COLO829 (cell line): Measurements from ENCODE around the gene RBM47.

Source experiments
- DNase-seq: peaks from one replicate; pipeline ENCODE4 v3.0.0; 2012; ENCODE audit warnings: low spot score

RBM47 gene

GRCh38 chr4:40586729-40587128, 42.9 kb downstream of the RBM47 start:
- no peak for DNase-seq

DNA sequence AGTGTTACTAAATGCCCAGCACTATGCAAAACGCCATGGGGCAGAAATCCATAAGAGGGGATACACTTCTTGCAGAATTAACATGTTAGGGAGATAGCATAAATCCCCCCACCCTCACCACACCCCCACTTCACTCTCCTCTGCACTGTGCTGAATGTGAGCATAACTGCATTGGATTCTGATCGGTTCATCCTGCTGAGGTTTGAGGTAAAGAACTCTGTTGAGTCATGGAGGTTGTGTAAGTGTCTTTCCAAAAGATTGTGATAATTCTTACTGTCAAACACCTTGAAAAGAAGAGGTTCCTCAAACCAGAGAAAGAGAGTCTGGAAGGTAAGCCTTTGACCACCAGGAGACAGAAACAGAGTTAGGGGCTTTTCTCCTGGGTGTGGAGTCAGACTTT, 43.6 kb downstream of the RBM47 start:
- no peak for DNase-seq

- no peak for DNase-seq
These were observed 44.4 kb downstream of the RBM47 start for GRCh38 chr4:40585201-40585799.

- DNase-seq = no peak
These were observed 45.0 kb downstream of the RBM47 start for GRCh38 chr4:40584517-40585141.

DNA sequence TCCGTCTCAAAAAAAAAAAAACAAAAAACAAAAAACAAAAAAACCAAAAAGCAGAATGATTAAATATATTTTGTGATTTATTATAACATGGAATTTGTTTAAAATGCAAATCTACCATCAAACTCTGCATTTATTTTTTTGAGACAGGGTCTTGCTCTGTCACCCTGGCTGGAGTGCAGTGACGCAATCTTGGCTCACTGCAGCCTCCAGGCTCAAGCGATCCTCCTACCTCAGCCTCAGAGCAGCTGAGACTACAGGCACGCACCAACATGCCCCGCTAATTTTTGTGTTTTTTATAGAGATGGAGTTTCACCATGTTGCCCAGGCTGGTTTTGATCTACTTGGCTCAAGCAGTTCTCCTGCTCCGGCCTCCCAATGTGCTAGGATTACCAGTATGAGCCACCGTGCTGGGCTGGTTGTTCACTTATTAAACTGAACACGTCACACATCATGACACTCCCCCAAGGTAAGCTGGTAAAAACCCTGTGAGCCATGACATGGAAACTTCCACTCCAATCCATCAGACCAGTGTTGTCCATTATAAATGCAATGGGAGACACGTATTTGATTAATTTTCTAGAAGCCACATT, 45.7 kb downstream of the RBM47 start:
- DNase-seq = no peak

GRCh38 chr4:40582413-40582812, 47.3 kb downstream of the RBM47 start:
- DNase-seq = no peak

GRCh38 chr4:40581254-40582140, 48.2 kb downstream of the RBM47 start:
- no peak for DNase-seq

- no peak for DNase-seq
These were observed 49.7 kb downstream of the RBM47 start for GRCh38 chr4:40579983-40580382.

GRCh38 chr4:40577588-40578253, 51.9 kb downstream of the RBM47 start:
- no peak for DNase-seq

DNA sequence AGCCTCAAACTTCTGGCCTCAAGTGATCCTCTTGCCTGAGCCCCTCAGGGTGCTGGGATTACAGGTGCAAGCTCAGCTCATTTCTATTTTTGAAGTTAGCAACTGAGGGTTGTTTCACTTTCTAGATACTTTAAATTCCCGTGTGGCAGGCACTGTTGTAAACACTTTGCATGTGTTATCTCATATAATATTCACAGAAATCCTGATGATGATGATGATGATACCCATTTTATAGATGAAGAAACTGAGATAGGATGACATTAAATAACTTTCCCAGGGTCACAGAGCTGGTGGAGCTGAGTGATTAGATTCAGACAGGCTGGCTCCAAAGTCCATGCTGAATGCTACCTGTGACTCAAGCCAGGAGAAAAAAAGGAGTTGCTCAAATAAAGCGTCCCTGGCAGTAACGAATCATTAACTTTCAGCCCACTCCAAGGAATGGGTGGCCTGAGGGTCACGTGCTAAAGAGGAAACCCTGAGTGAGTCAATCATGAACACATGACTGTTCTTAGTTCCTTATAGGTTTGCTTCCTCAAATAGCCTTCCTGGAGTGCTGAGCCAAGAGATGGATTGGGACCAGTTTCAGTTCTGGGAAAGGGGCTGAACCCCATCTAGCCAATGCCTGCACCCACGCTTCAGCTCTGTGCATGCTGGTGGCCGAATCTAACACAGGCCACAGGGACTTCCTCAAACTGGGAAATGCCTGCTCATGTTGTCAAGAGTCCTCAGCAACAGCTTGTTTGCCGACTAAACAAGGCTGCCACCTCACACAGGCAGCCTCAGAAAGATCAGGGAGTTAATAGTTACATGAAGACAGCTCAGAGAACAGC, 52.8 kb downstream of the RBM47 start:
- DNase-seq = peak; percentile 19

DNA sequence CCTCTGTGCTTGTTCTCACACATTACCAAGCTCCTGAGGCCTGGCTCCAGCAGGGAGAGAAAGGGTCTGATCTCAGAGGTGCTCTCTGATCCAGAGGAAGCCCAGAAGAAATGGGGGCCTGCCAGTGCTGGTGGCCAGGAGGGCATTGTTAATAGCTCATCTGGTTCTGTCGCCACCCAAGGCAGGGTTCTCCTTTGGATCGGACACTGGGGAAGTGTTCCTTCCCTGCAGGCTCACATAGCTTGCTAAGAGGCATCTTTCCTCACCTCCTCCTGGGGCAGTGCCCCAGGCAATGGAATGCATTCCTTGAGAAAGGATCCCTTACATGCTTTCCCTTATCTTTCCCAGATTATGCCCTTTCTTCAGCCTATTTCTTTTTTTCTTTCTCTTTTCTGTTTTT, 53.8 kb downstream of the RBM47 start:
- DNase-seq = no peak

DNA sequence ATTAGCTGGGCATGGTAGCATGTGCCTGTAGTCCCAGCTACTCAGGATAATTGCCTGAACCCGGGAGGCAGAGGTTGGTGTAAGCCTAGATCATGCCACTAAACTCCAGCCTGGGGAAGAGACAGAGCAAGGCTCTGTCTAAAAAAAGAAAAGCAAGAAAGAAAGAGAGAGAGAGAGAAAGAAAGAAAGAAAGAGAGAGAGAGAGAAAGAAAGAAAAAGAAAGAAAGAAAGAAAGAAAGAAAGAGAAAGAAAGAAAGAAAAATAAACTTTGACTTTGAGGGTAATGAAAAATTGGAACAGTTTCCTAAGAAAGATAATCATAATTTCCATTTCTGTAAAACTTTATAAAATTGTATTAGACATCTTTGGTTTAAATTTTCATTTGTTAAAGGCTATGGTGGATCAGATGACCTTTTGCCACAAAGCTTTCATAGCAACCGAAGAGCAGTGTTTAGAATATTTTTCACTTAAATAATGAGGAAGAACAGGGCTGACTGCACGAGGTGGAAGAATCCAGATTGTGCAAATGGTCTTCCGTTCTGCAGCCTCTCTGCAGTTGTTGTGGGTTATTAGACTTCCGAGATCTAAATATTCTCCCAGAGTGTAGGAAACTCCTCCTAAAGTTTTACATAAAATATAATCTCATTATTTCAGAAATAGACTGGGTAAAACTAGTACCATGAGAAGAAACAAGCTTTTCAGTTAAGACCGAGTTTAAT, 55.9 kb downstream of the RBM47 start:
- no peak for DNase-seq

- DNase-seq = no peak
These were observed 56.9 kb downstream of the RBM47 start for GRCh38 chr4:40572692-40573310.

- no peak for DNase-seq
These were observed 58.5 kb downstream of the RBM47 start for GRCh38 chr4:40571208-40571607.

DNA sequence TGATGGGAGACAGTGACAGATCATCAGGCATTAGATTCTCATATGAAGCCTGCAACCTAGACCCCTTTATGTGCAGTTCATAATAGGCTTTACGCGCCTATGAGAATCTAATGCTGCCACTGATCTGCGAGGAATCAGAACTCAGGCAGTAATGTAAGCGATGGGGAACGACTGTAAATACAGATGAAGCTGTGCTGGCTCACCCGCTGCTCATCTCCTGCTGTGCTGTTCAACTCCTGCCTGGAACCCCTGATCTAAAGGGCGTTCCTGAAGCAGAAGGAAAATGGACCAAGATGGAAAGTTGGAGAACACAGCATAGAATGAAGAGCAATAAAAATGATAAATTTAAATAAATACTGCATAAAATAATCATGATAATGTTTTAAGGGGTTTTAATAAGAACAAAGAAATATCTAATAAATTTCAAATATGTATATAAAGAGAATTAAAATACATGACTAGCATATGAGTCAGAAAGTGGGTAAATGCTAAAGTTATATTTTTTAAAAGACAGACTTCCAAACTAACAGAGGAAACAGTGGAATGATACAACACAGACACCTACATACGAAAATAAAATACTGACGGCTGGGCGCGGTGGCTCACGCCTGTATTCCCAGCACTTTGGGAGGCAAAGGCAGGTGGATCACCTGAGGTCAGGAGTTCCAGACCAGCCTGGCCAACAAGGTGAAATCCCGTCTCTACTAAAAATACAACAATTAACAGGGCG, 59.2 kb downstream of the RBM47 start:
- DNase-seq = no peak

DNA sequence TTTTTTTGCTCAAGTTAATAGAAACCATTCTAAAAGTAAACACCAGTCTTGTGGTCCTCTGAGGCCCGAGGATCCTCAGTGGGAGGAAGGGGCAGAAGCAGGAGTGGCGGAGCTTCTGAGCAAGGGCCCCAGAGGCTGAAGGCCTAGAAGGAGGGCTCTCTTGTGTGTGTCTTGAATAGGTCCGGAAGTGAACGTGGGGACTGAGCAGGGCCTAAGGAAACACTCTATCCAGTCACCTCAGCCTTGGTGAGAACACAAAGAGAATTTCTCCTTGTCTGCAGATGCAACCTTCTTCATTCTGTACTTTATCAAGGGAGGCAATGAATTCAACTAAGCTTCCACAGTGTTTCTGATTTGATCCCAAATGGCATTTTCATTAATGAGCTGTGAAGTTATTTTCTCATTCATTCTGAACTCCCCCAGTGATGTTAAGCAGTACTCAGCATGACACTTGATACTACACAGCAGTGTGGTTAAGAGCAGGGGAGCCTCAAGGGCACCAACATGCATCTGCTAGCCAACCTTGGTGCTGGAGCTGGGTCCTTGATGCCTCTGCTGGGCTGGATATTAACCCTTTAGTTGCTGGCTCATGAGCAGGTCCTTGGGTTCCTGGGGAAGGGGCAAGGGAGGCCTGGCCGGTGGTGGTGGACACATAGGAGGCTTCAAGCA, 64.7 kb downstream of the RBM47 start:
- DNase-seq = no peak

- DNase-seq = no peak
These were observed 65.7 kb downstream of the RBM47 start for GRCh38 chr4:40564004-40564403.

DNA sequence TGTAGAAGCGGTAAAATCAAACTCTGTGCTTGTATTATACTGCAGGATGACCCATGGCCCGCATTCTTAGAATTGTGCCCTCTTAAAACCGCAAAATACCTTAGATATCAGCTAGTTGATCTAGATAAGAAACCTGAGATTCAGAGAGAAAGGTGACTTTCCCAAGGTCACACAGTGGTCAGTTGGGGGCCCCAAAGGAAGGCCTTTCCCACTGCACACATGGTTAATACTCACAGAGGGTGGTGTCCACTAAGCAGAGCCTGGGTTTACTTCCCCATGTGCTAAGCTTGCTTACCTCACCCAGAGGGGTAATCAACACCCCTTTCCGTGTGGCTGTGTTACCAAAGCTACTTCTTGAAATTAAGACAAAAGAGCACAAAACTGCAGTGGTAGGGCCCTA, 66.3 kb downstream of the RBM47 start:
- DNase-seq = no peak

GRCh38 chr4:40562681-40563080, 67.0 kb downstream of the RBM47 start:
- no peak for DNase-seq
